Pulmonary artery endothelial cell (primary cell): ENCODE results near the gene ZXDC. TPM values are rescaled to one million over a fixed set of nuclear protein-coding genes. Genes with fewer than 3 reads are reported as not detected.

ENCODE experiments used
- DNase-seq: peaks from one replicate; pipeline ENCODE4 v3.0.0-alpha.2; 2011; ENCODE audit warnings: low read depth, low spot score
- total RNA-seq: library from RNA; depleted of rRNA; stranded (reverse); fragments of >200 nt; gene quantifications from 2 replicates; pipeline ENCODE4 v1.2.3, GENCODE V29; 2014

Gene ZXDC
- total RNA-seq, 1 donor from 2014 or later, result 15.2 TPM

DNA sequence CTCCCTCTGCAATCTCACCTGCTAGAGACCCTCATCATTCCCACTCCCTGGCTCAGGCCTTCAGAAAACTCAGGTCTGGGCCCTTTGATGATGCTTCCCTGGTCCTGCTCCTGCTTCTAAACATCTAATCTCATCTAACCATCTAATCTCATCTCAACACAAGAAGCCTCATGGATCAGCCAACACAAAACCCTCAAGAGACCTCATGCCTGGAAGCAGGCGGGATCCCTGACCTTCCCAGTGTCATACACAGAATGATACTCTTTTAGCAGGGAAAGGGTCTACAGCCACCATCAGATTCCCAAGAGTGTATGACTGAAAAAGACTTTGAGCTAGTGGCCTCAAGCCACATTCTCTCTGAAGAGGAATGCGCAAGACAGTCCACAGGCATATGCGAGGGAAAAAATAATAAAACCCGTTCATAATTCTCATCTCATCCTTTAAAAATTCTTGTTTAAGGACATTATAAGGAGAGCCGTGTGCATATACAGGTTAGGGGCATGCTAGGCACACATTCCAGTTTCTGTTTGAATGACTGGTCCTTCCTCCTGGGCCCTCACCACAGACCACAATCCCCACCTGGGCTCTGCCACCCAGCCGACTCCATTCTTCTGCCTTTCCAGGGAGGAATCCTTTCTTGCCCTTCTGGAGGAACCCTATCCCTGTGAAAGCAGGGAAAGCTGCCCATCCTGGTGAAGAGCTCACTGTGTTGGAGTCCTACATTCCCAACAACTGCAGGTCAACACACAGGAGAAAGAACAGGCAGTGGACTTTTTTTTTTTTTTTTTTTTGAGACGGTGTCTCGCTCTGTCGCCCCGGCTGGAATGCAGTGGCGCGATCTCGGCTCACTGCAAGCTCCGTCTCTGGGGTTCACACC lies 2.2 kb downstream of the ZXDC start:
- no peak for DNase-seq

- DNase-seq, result peak; percentile 70
Observed at GRCh38 chr3:126472277-126473006, 3.2 kb downstream of the ZXDC start.

DNA sequence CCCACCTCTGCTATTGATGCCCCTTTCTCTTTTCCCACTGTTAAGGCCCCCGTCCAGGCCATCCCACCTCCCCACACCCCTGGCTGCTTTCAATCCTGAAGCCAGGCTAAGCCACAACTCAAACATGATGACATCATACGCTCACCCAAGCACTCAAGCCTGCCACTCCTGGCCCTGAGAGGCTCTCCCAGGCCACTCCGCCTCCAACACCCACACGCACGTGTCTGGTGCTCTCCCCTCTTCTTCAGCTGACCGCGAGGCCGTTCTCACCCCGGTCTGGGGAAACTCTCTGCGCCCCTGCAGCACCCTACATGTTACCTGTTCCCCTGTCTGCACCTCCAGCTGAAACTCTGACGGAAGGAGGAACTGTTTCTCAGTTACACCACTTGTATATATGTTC lies 6.2 kb downstream of the ZXDC start:
- no peak for DNase-seq

GRCh38 chr3:126468028-126468891 lies 7.4 kb downstream of the ZXDC start:
- no peak for DNase-seq

DNA sequence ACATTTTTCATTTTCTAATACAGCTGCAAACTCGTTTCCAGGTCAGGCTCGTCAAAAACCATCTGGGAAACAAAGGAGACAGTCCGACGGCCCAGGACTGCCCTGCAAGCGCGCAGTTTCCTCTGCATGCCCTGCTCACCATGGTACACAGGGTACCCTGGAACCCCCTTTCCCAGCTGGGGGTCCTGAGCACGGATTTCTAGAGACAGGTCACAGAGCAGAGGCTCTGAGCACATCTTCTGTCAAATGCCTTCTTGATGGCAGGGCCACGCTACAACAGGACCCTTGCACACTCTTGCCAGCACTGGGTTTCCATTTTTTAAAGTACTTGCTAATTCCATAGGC lies 8.1 kb downstream of the ZXDC start:
- no peak for DNase-seq

- no peak for DNase-seq
Observed at GRCh38 chr3:126466886-126467610, 8.6 kb downstream of the ZXDC start.

DNA sequence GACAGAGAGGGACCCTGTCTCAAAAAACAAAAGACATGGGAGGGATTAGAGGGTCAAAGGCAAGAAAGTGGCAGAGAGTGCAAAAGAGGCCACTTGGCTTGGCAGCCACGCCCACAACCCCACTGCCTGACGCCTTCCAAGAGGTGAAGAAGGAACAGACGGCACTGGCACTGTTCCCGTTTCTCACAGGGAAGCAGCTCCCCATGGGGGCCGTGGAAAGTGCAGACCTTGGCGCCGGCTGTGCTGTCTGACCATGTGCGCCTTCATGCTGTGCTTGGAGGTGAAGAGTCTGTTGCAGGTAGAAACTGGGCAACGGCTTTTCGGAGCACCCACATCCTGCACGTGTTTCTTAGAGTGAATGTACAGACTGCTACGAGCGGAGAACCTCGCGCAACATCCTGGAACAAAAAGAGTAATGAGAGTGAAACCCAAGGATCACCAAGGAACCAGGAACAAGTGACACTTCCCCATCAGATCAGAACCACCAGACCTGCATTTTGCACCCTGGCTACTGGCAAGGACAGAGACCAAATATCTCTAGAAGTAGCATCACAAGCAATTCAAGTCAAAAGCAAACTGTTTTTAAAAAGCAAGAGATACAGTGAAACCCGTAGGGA lies 9.7 kb downstream of the ZXDC start:
- no peak for DNase-seq

DNA sequence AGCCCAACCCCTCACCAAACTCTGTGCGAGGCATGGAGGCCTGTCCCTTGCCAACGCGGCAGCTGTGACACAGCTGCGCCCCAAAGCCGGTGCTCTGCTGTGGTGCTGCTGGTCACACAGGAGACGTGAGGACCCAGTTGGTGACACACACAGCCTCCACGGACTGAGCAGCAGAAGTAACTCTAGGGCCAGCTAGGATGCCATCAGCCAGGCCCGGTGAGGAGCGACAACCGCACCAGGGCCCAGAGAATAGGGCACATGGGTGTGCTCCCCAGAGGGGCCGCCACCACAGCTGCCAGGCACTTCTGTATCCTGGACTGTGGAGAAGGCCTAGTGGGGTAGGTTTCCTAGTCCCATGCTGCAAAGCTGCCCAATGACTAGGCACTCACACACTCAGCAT lies 10.7 kb downstream of the ZXDC start:
- DNase-seq, result no peak

GRCh38 chr3:126464494-126464893 lies 11.2 kb downstream of the ZXDC start:
- no peak for DNase-seq

DNA sequence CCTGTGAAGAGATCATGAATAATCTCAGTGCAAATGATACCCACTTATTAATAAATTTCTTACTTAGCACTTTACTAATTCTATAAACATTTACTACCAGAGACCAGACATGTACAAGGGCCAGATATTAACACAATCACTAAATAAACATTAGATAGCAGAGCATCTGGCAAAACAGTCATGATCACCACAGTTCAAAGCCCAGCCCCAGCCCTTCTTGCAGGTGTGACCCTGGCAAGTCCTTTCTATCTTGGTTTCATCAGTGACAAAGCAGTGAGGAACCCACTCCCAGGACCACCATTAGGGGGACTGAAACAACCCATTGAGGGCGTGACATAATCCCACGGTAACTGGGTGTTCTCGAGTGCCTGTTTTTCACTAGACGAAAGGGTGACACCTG lies 11.6 kb downstream of the ZXDC start:
- DNase-seq, result no peak

DNA sequence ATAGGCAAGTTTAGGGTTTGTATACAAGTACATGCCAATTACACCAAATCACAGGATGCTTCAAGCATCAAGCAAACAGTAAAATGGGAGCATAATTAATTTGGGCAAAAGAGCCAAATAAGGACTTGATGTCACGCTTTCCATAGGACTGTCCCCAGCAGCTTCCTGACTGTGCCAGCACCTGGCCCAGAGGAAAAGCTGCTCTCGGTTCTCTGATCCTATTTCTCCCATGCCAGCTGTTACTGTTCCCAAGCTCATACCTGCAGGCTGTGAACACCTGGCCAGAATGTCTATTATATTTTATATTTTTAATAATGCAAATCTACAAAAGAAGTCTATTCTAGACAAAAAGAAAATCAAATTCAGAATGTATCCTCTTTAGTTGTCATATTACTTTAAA lies 12.2 kb downstream of the ZXDC start:
- no peak for DNase-seq

- no peak for DNase-seq
Observed at GRCh38 chr3:126461450-126462070, 14.1 kb downstream of the ZXDC start.

DNA sequence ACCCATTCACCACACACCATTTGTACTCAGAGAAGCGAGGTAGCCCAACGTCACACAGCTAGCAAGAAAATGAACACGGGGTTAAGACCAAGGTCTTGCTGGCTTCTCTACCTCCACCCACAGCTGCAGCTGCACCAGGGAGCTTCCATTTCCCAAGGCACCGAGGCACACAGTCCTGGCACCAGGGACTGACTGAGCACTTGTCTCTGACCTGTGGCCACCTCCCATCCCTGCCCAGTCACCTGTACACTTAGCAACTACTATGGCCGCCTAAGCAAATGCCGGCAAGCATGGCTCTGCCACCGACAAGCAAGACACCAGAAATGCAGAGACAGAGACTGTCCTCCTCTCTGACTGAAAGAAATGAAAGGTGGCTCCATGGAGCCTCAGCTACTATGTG lies 15.3 kb downstream of the ZXDC start:
- no peak for DNase-seq

GRCh38 chr3:126459763-126460127 lies 15.9 kb downstream of the ZXDC start:
- DNase-seq, result no peak

- no peak for DNase-seq
Observed at GRCh38 chr3:126459111-126459762, 16.5 kb downstream of the ZXDC start.

- no peak for DNase-seq
Observed at GRCh38 chr3:126456766-126457388, 18.8 kb downstream of the ZXDC start.

- no peak for DNase-seq
Observed at GRCh38 chr3:126456211-126456610, 19.5 kb downstream of the ZXDC start.

GRCh38 chr3:126454437-126455198 lies 21.1 kb downstream of the ZXDC start:
- DNase-seq, result no peak

DNA sequence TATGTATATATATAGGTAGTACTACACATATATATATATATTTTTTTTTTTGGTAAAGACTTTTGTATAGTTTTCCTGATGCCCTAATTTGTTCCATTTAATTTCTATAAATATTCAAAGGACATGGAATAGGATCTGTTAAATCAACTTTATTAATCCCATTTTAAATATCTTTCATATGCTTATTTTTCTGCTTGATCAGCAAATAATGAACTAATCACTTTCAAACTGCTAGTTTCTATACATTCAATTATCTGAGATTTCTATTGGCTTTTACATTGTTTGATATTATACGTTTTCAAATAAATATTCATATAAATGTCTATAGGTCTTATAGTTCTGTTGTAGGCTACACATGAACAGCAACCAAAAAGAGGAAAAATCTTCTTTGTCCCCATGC lies 21.7 kb downstream of the ZXDC start:
- no peak for DNase-seq
